Smooth muscle cell (in vitro differentiated cells): ENCODE data around the gene PSG5. TPM values are rescaled to one million over a fixed set of nuclear protein-coding genes. Genes with fewer than 3 reads are reported as not detected.
"Not testable (repeated sequence)": the region's sequence is repeated elsewhere in the genome, so short reads cannot be mapped to it uniquely, and the experiment has no call there.

Experiments
- DNase-seq: peaks from one replicate; lab custom pipeline; 2025; ENCODE audit not compliant: unreplicated experiment; lab: John Stamatoyannopoulos, UW
- H2AFZ ChIP-seq: fragments of 200-600 bp; sonication (generic); 2 replicates; pipeline ENCODE4 v1.6.0; 2016; ENCODE audit warnings: antibody characterized with exemption, low read depth, mild to moderate bottlenecking
- H3F3A ChIP-seq: fragments of 200-600 bp; sonication (generic); 2 replicates; pipeline ENCODE4 v1.6.0; 2017; ENCODE audit warnings: antibody characterized with exemption, low read depth
- H3K27ac ChIP-seq: fragments of 200-600 bp; sonication (generic); 2 replicates; pipeline ENCODE4 v1.5.1; 2016; ENCODE audit warnings: low read depth, mild to moderate bottlenecking
- H3K27me3 ChIP-seq: fragments of 200-600 bp; sonication (generic); 2 replicates; pipeline ENCODE4 v1.6.1; 2016; ENCODE audit warnings: low read depth, mild to moderate bottlenecking
- H3K36me3 ChIP-seq: fragments of 200-600 bp; sonication (generic); 2 replicates; pipeline ENCODE4 v1.5.1; 2016; ENCODE audit warnings: low read depth
- H3K4me1 ChIP-seq: fragments of 200-600 bp; sonication (generic); 2 replicates; pipeline ENCODE4 v1.5.1; 2016; ENCODE audit warnings: low read depth
- H3K4me2 ChIP-seq: fragments of 200-600 bp; sonication (generic); 2 replicates; pipeline ENCODE4 v1.6.0; 2016; ENCODE audit warnings: mild to moderate bottlenecking
- H3K4me3 ChIP-seq: fragments of 200-600 bp; sonication (generic); 2 replicates; pipeline ENCODE4 v1.5.1; 2016; ENCODE audit warnings: mild to moderate bottlenecking
- H3K79me2 ChIP-seq: fragments of 200-600 bp; sonication (generic); 2 replicates; pipeline ENCODE4 v1.6.0; 2016; ENCODE audit warnings: low read depth, mild to moderate bottlenecking
- H3K9ac ChIP-seq: fragments of 200-600 bp; sonication (generic); 2 replicates; pipeline ENCODE4 v1.6.0; 2016; ENCODE audit warnings: low read depth
- H3K9me3 ChIP-seq: fragments of 200-600 bp; sonication (generic); replicated peaks from 2 replicates; pipeline ENCODE4 v1.5.1; 2016; ENCODE audit warnings: low read depth
- H4K20me1 ChIP-seq: fragments of 200-600 bp; sonication (generic); 2 replicates; pipeline ENCODE4 v1.6.0; 2016; ENCODE audit warnings: low read depth
- CTCF ChIP-seq: fragments of 200-600 bp; sonication (generic); IDR thresholded peaks from 2 replicates; pipeline ENCODE4 v1.5.1; 2017; ENCODE audit warnings: borderline replicate concordance, mild to moderate bottlenecking, antibody characterized with exemption; ENCODE audit not compliant: insufficient read depth, poor library complexity, severe bottlenecking
- WGBS: methylation state at CpG from one replicate; pipeline ENCODE4 v1.1.7; 2016; ENCODE audit warnings: low lambda C conversion rate; 5-methylcytosine and 5-hydroxymethylcytosine counted together
- polyA plus RNA-seq: library from polyadenylated mRNA; unstranded; fragments of >200 nt; fragmentation: Nextera tagmentation; extraction: Ambion mirVana; gene quantifications from 2 replicates; pipeline ENCODE4 v1.2.1, GENCODE V29; 2016
- total RNA-seq: library from RNA; depleted of rRNA; stranded (reverse); fragments of >200 nt; gene quantifications from 2 replicates; pipeline ENCODE4 v1.2.3, GENCODE V29; 2014

Gene PSG5
- total RNA-seq (not detected in 2 replicates), polyA plus RNA-seq (not detected in 2 replicates)

- not testable (repeated sequence) for H3K27me3 ChIP-seq, H3K9me3 ChIP-seq, H3K4me3 ChIP-seq, H3K9ac ChIP-seq, H3K4me1 ChIP-seq, H4K20me1 ChIP-seq, H3F3A ChIP-seq, DNase-seq, H3K27ac ChIP-seq, H3K79me2 ChIP-seq, H3K4me2 ChIP-seq, H3K36me3 ChIP-seq, H2AFZ ChIP-seq
- WGBS: 70% methylated on average over 7 of the region's 7 CpGs
Observed at GRCh38 chr19:43186311-43186935, at the start of gene PSG5. TSS of gene PSG5 (minus strand) at chr19:43186536. CDS start at chr19:43186405, 131 bp downstream.

GRCh38 chr19:43235686-43236085 is 49.4 kb upstream of the PSG5 start:
- not testable (repeated sequence) for H3K4me3 ChIP-seq, H3K36me3 ChIP-seq, H3F3A ChIP-seq, H3K9ac ChIP-seq, H3K27me3 ChIP-seq, H3K4me1 ChIP-seq, H3K79me2 ChIP-seq, H4K20me1 ChIP-seq, DNase-seq, H2AFZ ChIP-seq, H3K27ac ChIP-seq, H3K4me2 ChIP-seq, H3K9me3 ChIP-seq
- WGBS: 70% methylated on average over 3 of the region's 3 CpGs

- H3K4me2 ChIP-seq: no peak overlapping the region
- no peak for TF ChIP-seq CTCF
- no peaks in the 10 kb centered on the region for H3F3A ChIP-seq
- no peak overlapping the region for H2AFZ ChIP-seq
- no peaks in the 10 kb centered on the region for H3K79me2 ChIP-seq
- no peaks in the 10 kb centered on the region for H3K27me3 ChIP-seq
- H3K4me3 ChIP-seq: no peak overlapping the region
- H3K27ac ChIP-seq: no peak overlapping the region
- WGBS: 75% methylated on average over 2 of the region's 2 CpGs
- DNase-seq: no peak
- no peaks in the 10 kb centered on the region for H4K20me1 ChIP-seq
- H3K4me1 ChIP-seq: no peaks in the 10 kb centered on the region
- no peaks in the 10 kb centered on the region for H3K36me3 ChIP-seq
- no peaks in the 10 kb centered on the region for H3K9me3 ChIP-seq
- H3K9ac ChIP-seq: no peak overlapping the region
Observed at GRCh38 chr19:43229315-43229714, 43.0 kb upstream of the PSG5 start.

GRCh38 chr19:43228730-43229129 is 42.4 kb upstream of the PSG5 start:
- not testable (repeated sequence) for H3K4me2 ChIP-seq, H3K27ac ChIP-seq, H3K79me2 ChIP-seq, H4K20me1 ChIP-seq, DNase-seq, H3F3A ChIP-seq, H3K4me3 ChIP-seq, H3K27me3 ChIP-seq, H3K9me3 ChIP-seq, H3K36me3 ChIP-seq, H3K4me1 ChIP-seq, H3K9ac ChIP-seq, H2AFZ ChIP-seq
- 59% methylated on average over 2 of the region's 2 CpGs for WGBS

- not testable (repeated sequence) for H2AFZ ChIP-seq, H3K4me1 ChIP-seq, H3K9ac ChIP-seq, DNase-seq, H3K4me3 ChIP-seq, H3K9me3 ChIP-seq, H3F3A ChIP-seq, H3K27me3 ChIP-seq, H3K79me2 ChIP-seq, H3K36me3 ChIP-seq, H3K4me2 ChIP-seq, H3K27ac ChIP-seq, H4K20me1 ChIP-seq
- 67% methylated on average over 1 of the region's 1 CpG for WGBS
Observed at GRCh38 chr19:43226986-43227385, 40.6 kb upstream of the PSG5 start.
